GM23338 (cell line): Measurements from ENCODE around the gene HARBI1.

Experiments
- CREB1 ChIP-seq: fragments of 250-450 bp; sonication (Bioruptor Pico); IDR thresholded peaks from 2 replicates; pipeline ENCODE4 v1.5.0; 2020; ENCODE audit warnings: low read depth, mild to moderate bottlenecking, moderate library complexity
- EZH2 ChIP-seq: fragments of 200-600 bp; sonication (generic); IDR thresholded peaks from one replicate; pipeline ENCODE4 v1.8.0; 2017; ENCODE audit warnings: antibody characterized with exemption, mild to moderate bottlenecking, low read depth; ENCODE audit not compliant: unreplicated experiment
- EZH2phosphoT487 ChIP-seq: fragments of 200-600 bp; sonication (generic); IDR thresholded peaks from one replicate; pipeline ENCODE4 v1.8.1; 2018; ENCODE audit warnings: antibody characterized with exemption; ENCODE audit not compliant: unreplicated experiment
- JUNB ChIP-seq: IDR thresholded peaks from one replicate; pipeline ENCODE4 v1.6.1; 2016; ENCODE audit warnings: antibody characterized with exemption; ENCODE audit not compliant: unreplicated experiment
- NANOG ChIP-seq: IDR thresholded peaks from 2 replicates; pipeline ENCODE4 v1.6.1; 2016; ENCODE audit warnings: antibody characterized with exemption, borderline replicate concordance
- POLR2AphosphoS5 ChIP-seq: IDR thresholded peaks from 2 replicates; pipeline ENCODE4 v1.6.1; 2016; ENCODE audit warnings: antibody characterized with exemption, low read depth
- STAT1 ChIP-seq: IDR thresholded peaks from one replicate; pipeline ENCODE4 v1.6.1; 2016; ENCODE audit warnings: antibody characterized with exemption; ENCODE audit not compliant: unreplicated experiment
- ZNF114 ChIP-seq: fragments of 250-450 bp; sonication (Bioruptor Pico); IDR thresholded peaks from 2 replicates; pipeline ENCODE4 v1.5.0; 2020; ENCODE audit warnings: mild to moderate bottlenecking, moderate library complexity
- ZNF331 ChIP-seq: fragments of 250-450 bp; sonication (Bioruptor Pico); IDR thresholded peaks from 2 replicates; pipeline ENCODE4 v1.5.0; 2020; ENCODE audit warnings: low read depth, mild to moderate bottlenecking, moderate library complexity
- TF ChIP-seq, protein P1 (sequence below), 2 experiments: fragments of 200-600 bp in 1 of 2; sonication (generic) in 1 of 2; conservative IDR thresholded peaks; 2 replicates each; pipeline versions ENCODE4 v1.5.1 to v1.6.1; 2016 to 2017; ENCODE audit warnings: antibody characterized with exemption in 2 of 2, low read depth in 2 of 2, mild to moderate bottlenecking in 2 of 2, moderate library complexity in 1 of 2
- TF ChIP-seq, protein P2 (sequence below): IDR thresholded peaks from one replicate; pipeline ENCODE4 v1.6.1; 2018; ENCODE audit warnings: antibody characterized with exemption; ENCODE audit not compliant: unreplicated experiment
- TF ChIP-seq, protein P3 (sequence below): fragments of 250-450 bp; sonication (Bioruptor Pico); IDR thresholded peaks from 2 replicates; pipeline ENCODE4 v1.5.0; 2020; ENCODE audit warnings: mild to moderate bottlenecking, moderate library complexity
- TF ChIP-seq, protein P4 (sequence below): IDR thresholded peaks from 2 replicates; pipeline ENCODE4 v1.6.1; 2016; ENCODE audit warnings: antibody characterized with exemption

DNA sequence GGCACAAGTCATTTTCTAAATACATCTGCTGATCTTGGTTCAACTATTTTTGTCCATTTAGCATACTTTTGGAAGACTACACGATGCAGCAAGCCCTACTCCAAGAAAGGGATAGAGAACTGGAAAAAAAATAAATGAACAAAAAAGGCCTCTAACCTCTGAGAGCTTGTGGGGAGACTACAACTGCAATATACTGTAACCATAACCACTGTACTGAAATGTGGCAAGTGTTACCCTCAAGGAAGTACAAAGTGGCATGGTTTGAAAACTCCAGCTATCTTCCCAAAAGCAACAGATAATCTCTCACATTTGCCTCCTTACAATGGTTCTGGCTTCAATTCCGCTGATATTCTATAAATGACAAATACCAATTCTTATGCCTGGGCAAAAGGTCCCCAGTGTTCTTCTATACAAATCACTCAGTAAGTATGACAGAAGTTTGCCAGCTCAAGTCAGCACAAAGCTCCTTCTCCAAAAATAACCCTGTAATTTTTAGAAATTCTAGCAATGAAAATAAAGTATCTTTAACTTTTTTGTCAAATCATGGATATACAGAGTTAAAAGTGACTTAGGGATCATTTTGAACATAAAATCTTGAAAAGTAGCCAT, 46.1 kb downstream of the HARBI1 start:
- TF ChIP-seq, protein P1, sequence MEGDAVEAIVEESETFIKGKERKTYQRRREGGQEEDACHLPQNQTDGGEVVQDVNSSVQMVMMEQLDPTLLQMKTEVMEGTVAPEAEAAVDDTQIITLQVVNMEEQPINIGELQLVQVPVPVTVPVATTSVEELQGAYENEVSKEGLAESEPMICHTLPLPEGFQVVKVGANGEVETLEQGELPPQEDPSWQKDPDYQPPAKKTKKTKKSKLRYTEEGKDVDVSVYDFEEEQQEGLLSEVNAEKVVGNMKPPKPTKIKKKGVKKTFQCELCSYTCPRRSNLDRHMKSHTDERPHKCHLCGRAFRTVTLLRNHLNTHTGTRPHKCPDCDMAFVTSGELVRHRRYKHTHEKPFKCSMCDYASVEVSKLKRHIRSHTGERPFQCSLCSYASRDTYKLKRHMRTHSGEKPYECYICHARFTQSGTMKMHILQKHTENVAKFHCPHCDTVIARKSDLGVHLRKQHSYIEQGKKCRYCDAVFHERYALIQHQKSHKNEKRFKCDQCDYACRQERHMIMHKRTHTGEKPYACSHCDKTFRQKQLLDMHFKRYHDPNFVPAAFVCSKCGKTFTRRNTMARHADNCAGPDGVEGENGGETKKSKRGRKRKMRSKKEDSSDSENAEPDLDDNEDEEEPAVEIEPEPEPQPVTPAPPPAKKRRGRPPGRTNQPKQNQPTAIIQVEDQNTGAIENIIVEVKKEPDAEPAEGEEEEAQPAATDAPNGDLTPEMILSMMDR (conservative IDR thresholded peaks at IDR 0.05; ENCODE audit: low read depth in 2 of 2): no peak
- TF ChIP-seq POLR2AphosphoS5 (no peak), EZH2 (no peak), JUNB (no peak), EZH2phosphoT487 (no peak), CREB1 (CRISPR knock-in tag) (no peak), ZNF114 (CRISPR knock-in tag) (no peak), STAT1 (no peak), NANOG (no peak), ZNF331 (no peak)
- TF ChIP-seq, protein P2, sequence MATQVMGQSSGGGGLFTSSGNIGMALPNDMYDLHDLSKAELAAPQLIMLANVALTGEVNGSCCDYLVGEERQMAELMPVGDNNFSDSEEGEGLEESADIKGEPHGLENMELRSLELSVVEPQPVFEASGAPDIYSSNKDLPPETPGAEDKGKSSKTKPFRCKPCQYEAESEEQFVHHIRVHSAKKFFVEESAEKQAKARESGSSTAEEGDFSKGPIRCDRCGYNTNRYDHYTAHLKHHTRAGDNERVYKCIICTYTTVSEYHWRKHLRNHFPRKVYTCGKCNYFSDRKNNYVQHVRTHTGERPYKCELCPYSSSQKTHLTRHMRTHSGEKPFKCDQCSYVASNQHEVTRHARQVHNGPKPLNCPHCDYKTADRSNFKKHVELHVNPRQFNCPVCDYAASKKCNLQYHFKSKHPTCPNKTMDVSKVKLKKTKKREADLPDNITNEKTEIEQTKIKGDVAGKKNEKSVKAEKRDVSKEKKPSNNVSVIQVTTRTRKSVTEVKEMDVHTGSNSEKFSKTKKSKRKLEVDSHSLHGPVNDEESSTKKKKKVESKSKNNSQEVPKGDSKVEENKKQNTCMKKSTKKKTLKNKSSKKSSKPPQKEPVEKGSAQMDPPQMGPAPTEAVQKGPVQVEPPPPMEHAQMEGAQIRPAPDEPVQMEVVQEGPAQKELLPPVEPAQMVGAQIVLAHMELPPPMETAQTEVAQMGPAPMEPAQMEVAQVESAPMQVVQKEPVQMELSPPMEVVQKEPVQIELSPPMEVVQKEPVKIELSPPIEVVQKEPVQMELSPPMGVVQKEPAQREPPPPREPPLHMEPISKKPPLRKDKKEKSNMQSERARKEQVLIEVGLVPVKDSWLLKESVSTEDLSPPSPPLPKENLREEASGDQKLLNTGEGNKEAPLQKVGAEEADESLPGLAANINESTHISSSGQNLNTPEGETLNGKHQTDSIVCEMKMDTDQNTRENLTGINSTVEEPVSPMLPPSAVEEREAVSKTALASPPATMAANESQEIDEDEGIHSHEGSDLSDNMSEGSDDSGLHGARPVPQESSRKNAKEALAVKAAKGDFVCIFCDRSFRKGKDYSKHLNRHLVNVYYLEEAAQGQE: no peak
- TF ChIP-seq, protein P3, sequence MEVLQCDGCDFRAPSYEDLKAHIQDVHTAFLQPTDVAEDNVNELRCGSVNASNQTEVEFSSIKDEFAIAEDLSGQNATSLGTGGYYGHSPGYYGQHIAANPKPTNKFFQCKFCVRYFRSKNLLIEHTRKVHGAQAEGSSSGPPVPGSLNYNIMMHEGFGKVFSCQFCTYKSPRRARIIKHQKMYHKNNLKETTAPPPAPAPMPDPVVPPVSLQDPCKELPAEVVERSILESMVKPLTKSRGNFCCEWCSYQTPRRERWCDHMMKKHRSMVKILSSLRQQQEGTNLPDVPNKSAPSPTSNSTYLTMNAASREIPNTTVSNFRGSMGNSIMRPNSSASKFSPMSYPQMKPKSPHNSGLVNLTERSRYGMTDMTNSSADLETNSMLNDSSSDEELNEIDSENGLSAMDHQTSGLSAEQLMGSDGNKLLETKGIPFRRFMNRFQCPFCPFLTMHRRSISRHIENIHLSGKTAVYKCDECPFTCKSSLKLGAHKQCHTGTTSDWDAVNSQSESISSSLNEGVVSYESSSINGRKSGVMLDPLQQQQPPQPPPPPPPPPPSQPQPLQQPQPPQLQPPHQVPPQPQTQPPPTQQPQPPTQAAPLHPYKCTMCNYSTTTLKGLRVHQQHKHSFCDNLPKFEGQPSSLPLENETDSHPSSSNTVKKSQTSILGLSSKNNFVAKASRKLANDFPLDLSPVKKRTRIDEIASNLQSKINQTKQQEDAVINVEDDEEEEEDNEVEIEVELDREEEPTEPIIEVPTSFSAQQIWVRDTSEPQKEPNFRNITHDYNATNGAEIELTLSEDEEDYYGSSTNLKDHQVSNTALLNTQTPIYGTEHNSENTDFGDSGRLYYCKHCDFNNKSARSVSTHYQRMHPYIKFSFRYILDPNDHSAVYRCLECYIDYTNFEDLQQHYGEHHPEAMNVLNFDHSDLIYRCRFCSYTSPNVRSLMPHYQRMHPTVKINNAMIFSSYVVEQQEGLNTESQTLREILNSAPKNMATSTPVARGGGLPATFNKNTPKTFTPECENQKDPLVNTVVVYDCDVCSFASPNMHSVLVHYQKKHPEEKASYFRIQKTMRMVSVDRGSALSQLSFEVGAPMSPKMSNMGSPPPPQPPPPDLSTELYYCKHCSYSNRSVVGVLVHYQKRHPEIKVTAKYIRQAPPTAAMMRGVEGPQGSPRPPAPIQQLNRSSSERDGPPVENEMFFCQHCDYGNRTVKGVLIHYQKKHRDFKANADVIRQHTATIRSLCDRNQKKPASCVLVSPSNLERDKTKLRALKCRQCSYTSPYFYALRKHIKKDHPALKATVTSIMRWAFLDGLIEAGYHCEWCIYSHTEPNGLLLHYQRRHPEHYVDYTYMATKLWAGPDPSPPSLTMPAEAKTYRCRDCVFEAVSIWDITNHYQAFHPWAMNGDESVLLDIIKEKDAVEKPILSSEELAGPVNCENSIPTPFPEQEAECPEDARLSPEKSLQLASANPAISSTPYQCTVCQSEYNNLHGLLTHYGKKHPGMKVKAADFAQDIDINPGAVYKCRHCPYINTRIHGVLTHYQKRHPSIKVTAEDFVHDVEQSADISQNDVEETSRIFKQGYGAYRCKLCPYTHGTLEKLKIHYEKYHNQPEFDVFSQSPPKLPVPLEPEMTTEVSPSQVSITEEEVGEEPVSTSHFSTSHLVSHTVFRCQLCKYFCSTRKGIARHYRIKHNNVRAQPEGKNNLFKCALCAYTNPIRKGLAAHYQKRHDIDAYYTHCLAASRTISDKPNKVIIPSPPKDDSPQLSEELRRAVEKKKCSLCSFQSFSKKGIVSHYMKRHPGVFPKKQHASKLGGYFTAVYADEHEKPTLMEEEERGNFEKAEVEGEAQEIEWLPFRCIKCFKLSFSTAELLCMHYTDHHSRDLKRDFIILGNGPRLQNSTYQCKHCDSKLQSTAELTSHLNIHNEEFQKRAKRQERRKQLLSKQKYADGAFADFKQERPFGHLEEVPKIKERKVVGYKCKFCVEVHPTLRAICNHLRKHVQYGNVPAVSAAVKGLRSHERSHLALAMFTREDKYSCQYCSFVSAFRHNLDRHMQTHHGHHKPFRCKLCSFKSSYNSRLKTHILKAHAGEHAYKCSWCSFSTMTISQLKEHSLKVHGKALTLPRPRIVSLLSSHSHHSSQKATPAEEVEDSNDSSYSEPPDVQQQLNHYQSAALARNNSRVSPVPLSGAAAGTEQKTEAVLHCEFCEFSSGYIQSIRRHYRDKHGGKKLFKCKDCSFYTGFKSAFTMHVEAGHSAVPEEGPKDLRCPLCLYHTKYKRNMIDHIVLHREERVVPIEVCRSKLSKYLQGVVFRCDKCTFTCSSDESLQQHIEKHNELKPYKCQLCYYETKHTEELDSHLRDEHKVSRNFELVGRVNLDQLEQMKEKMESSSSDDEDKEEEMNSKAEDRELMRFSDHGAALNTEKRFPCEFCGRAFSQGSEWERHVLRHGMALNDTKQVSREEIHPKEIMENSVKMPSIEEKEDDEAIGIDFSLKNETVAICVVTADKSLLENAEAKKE (CRISPR knock-in tag): no peak
- TF ChIP-seq, protein P4, sequence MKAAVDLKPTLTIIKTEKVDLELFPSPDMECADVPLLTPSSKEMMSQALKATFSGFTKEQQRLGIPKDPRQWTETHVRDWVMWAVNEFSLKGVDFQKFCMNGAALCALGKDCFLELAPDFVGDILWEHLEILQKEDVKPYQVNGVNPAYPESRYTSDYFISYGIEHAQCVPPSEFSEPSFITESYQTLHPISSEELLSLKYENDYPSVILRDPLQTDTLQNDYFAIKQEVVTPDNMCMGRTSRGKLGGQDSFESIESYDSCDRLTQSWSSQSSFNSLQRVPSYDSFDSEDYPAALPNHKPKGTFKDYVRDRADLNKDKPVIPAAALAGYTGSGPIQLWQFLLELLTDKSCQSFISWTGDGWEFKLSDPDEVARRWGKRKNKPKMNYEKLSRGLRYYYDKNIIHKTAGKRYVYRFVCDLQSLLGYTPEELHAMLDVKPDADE: no peak
